Heart left ventricle (tissue), 16 donors: ENCODE measurements around the gene RBM46. TPM values are rescaled to one million over a fixed set of nuclear protein-coding genes. Genes with fewer than 3 reads are reported as not detected.

Experiments
- ATAC-seq, 4 donors: fragments of 200-7000 bp; cut with Tn5 transposase; one replicate each; pipeline ENCODE4 v1.9.1; 2020 to 2022; ENCODE audit warnings: moderate library complexity in 4 of 4, mild to moderate bottlenecking in 3 of 4, moderate number of reproducible peaks in 1 of 4
- DNase-seq, 5 donors: peaks; one replicate each; pipeline ENCODE4 v3.0.0-alpha.2; 2020
- H3K27ac ChIP-seq, 12 donors: fragments of 200-600 bp; sonication (generic) in 4 of 12; one replicate each; pipeline versions ENCODE4 v1.5.0 to v1.8.0; 2016 to 2022; ENCODE audit warnings: mild to moderate bottlenecking in 2 of 12
- H3K27me3 ChIP-seq, 9 donors: fragments of 200-600 bp; sonication (generic) in 2 of 9; one replicate each; pipeline versions ENCODE4 v1.5.1 to v1.8.0; 2016 to 2022; ENCODE audit warnings: mild to moderate bottlenecking in 3 of 9
- H3K36me3 ChIP-seq, 9 donors: fragments of 200-600 bp; sonication (generic) in 2 of 9; one replicate each; pipeline versions ENCODE4 v1.5.0 to v1.8.0; 2018 to 2022; ENCODE audit warnings: mild to moderate bottlenecking in 2 of 9
- H3K4me1 ChIP-seq, 12 donors: fragments of 200-600 bp; sonication (generic) in 4 of 12; one replicate each; pipeline versions ENCODE4 v1.5.0 to v1.8.0; 2016 to 2022; ENCODE audit warnings: mild to moderate bottlenecking in 3 of 12
- H3K4me3 ChIP-seq, 12 donors: fragments of 200-600 bp; sonication (generic) in 4 of 12; one replicate each; pipeline versions ENCODE4 v1.5.0 to v1.8.0; 2017 to 2022; ENCODE audit warnings: mild to moderate bottlenecking in 9 of 12, moderate library complexity in 4 of 12
- H3K9me3 ChIP-seq, 12 donors: fragments of 200-600 bp; sonication (generic) in 4 of 12; one replicate each; pipeline versions ENCODE4 v1.5.0 to v1.8.0; 2016 to 2022; ENCODE audit warnings: mild to moderate bottlenecking in 1 of 12
- CTCF ChIP-seq, 12 donors: fragments of 200-600 bp; sonication (generic) in 4 of 12; IDR thresholded peaks; one replicate each; pipeline versions ENCODE4 v1.5.0 to v1.8.0; 2018 to 2022; ENCODE audit warnings: antibody characterized with exemption in 12 of 12, mild to moderate bottlenecking in 5 of 12
- POLR2A ChIP-seq, 2 donors: fragments of 450-650 bp; IDR thresholded peaks; one replicate each; pipeline ENCODE4 v1.6.1; 2017; ENCODE audit warnings: antibody characterized with exemption in 2 of 2, mild to moderate bottlenecking in 2 of 2, moderate library complexity in 2 of 2
- WGBS, 4 donors: extraction: QIAGEN DNeasy Blood & Tissue Kit in 2 of 4; methylation state at CpG; one replicate each; pipeline versions ENCODE4 v1.1.5 to v1.1.7; 2013 to 2018; 5-methylcytosine and 5-hydroxymethylcytosine counted together
- intact Hi-C, 10 donors: fragments of 100-400 bp; cut with DNase I; formaldehyde crosslinking; loops; one replicate each; pipeline versions ENCODE4 v1.11.1 to v1.14.2; 2022
- polyA plus RNA-seq, 2 donors: library from polyadenylated mRNA; stranded (reverse); fragments of 200-250 nt; gene quantifications; one replicate each; pipeline ENCODE4 v1.2.3, GENCODE V29; 2013
- total RNA-seq, 9 donors: library from RNA; depleted of rRNA in 2 of 9; stranded (reverse); fragments of >200 nt in 2 of 9; fragmentation: NEBNext Ultra II Directional in 3 of 9; extraction: Animal tissue kit (Norgen Biotek cat#: 25700) in 3 of 9; gene quantifications; one replicate each; pipeline versions ENCODE4 v1.1.0 to v1.2.4, GENCODE V29; 2016 to 2023
- donor health status: ischemic (EF 13 %, LVEDD 7.1; RV severe dilation, severe dysfunction).
- donor health status: healthy with polysubstance abuse.
- donor health status: DM: no; HTN: yes; CAD: no.
- donor health status: DM: no; HTN: no; CAD: no.
- donor health status: ischemic (EF 25% LVEDD 6.9; RV normal size, moderate dysfunction).
- donor health status: ischemic (EF 25% LVEDD 5.7; RV mildly dilated, moderate dysfunction).
- donor health status: healthy.
- donor health status: DM: yes; HTN: yes; CAD: no.
- donor health status: ischemic (EF 35%, LVEDD 5.7; RV mildly dilated, moderate dysfunction).
- donor health status: nonischemic (EF 11% LVEDD 7.7; RV severe dilation, severe dysfunction).
- donor health status: DM: yes; HTN: yes; CAD: no.
- donor health status: PGD.
- donor health status: ischemic (EF 29% LVEDD 5.4; RV normal size, mild dysfunction).
- donor health status: nonischemic (EF 23%, LVEDD 6.1; RV moderate dilation, normal function).

The RBM46 gene
- total and polyA plus RNA-seq, 11 donors, result 0.23 to 0.36 TPM; not detected in 9

- no peak for TF ChIP-seq CTCF (IDR thresholded peaks at IDR 0.05)
- ATAC-seq (no peak), DNase-seq (no peak)
- no peak overlapping the region for H3K27ac ChIP-seq
- whole genome bisulfite sequencing, 4 donors, result 2 to 3% (median 3%) methylated on average over 48 to 49 of the region's 49 CpGs
- H3K4me1 ChIP-seq, result peaks cover 0 to 28% (median 11%) of the 10 kb centered on the region in 12 donors
- no peaks in the 10 kb centered on the region for H3K36me3 ChIP-seq
- H3K27me3 ChIP-seq, result peaks cover 12 to 65% (median 42%) of the 10 kb centered on the region in 9 donors
- H3K4me3 ChIP-seq, result peak overlapping the region in 9 of 12 donors; percentile 14 to 52 (median 36)
- no peaks in the 10 kb centered on the region for H3K9me3 ChIP-seq
- intact Hi-C loops, result no loop called here
Measured at GRCh38 chr4:154741922-154742850, 38.9 kb upstream of the RBM46 start.

DNA sequence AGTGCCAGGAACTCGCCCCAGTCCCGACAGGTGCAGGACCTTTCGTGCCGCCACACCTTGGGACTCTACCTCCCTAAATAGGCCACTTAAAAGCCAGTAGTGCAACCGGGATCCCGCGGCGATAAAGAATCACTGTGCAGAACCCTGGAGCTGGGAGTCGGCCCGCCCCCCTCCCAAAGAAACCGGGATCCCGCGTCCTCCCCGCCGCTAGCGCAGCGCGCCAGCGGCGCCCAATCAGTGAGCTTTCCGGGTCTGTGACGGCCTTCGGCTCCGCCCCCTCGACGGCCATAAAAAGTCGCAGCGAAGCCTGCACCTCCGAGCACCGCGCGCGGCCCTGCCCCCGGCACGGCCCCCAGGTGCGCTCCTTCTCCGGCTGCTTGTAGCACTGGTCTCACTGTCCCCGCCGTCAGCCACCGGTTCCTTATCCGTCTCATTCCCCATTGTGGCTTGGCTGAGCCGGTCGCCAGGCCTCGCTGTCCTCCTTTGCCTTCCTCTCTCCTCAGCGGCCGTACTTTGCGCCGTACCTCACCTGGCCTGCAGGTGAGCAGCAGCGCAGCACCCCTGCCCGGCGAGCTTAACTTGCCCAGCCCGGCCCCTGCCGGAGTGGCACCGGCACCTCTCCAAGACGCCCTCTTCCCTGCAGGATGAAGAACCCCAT is 37.3 kb upstream of the RBM46 start, which contains the start of gene LRAT:
Gene LRAT (plus strand): TSS at position 318 of the 658 bp plus-strand sequence. CDS start 327 bp downstream, at position 645.
- peaks cover 0 to 28% (median 11%) of the 10 kb centered on the region in 12 donors for H3K4me1 ChIP-seq
- intact Hi-C loops, result no loop called here
- 1 to 5% (median 2%) methylated on average over 35 to 55 of the region's 55 CpGs for WGBS, 4 donors
- ATAC-seq (peak in 2 of 4 donors; percentile 52 to 57), DNase-seq (peak in 2 of 5 donors; percentile 28 to 29)
- H3K36me3 ChIP-seq, result no peaks in the 10 kb centered on the region
- H3K27me3 ChIP-seq, result peaks cover 12 to 77% (median 42%) of the 10 kb centered on the region in 9 donors
- no peak within 1 kb of the TSS for H3K27ac ChIP-seq
- TF ChIP-seq POLR2A (IDR thresholded peaks at IDR 0.05) (no peak), CTCF (IDR thresholded peaks at IDR 0.05) (no peak)
- H3K4me3 ChIP-seq, result peak within 1 kb of the TSS; percentile 14 to 52 (median 42)
- H3K9me3 ChIP-seq, result no peaks in the 10 kb centered on the region

DNA sequence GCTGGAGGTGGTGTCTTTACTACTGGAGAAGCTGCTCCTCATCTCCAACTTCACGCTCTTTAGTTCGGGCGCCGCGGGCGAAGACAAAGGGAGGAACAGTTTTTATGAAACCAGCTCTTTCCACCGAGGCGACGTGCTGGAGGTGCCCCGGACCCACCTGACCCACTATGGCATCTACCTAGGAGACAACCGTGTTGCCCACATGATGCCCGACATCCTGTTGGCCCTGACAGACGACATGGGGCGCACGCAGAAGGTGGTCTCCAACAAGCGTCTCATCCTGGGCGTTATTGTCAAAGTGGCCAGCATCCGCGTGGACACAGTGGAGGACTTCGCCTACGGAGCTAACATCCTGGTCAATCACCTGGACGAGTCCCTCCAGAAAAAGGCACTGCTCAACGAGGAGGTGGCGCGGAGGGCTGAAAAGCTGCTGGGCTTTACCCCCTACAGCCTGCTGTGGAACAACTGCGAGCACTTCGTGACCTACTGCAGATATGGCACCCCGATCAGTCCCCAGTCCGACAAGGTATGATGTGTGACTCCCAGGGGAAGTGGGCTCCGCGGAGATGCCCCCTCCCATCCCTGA is 36.6 kb upstream of the RBM46 start:
- peaks cover 0 to 28% (median 11%) of the 10 kb centered on the region in 12 donors for H3K4me1 ChIP-seq
- no peak for ATAC-seq
- intact Hi-C loops, result no loop called here
- DNase-seq, result no peak
- H3K27ac ChIP-seq, result no peak overlapping the region
- peaks cover 12 to 81% (median 42%) of the 10 kb centered on the region in 9 donors for H3K27me3 ChIP-seq
- H3K36me3 ChIP-seq, result no peaks in the 10 kb centered on the region
- no peaks in the 10 kb centered on the region for H3K9me3 ChIP-seq
- WGBS, 4 donors, result 5 to 8% (median 7%) methylated on average over 25 to 31 of the region's 31 CpGs
- no peak for TF ChIP-seq CTCF (IDR thresholded peaks at IDR 0.05)
- TF ChIP-seq POLR2A (IDR thresholded peaks at IDR 0.05), result no peak
- peak overlapping the region in 10 of 12 donors; percentile 23 to 52 (median 44) for H3K4me3 ChIP-seq
